Tibial artery (tissue), 4 donors: ENCODE results near the gene CWC15.
A peak's percentile ranks its signal among the peaks of the same experiment; 100 is the strongest.

ENCODE experiments used
- DNase-seq, 2 donors: peaks; one replicate each; pipeline ENCODE4 v3.0.0-alpha.2; 2019
- H3K27ac ChIP-seq, 2 donors: fragments of 200-600 bp; sonication (generic) in 1 of 2; 1 replicate in 1 of 2; 2 replicates in 1 of 2; pipeline ENCODE4 v1.5.1; 2018 to 2019; ENCODE audit warnings: mild to moderate bottlenecking in 1 of 2
- H3K27me3 ChIP-seq, 2 donors: fragments of 200-600 bp; sonication (generic) in 1 of 2; one replicate each; pipeline versions ENCODE4 v1.5.1 to v1.6.0; 2016 to 2019
- H3K36me3 ChIP-seq, 3 donors: fragments of 200-600 bp; sonication (generic) in 2 of 3; one replicate each; pipeline ENCODE4 v1.5.1; 2016 to 2019; ENCODE audit warnings: mild to moderate bottlenecking in 2 of 3
- H3K4me1 ChIP-seq, 4 donors: fragments of 200-600 bp; sonication (generic) in 2 of 4; 1 replicate in 3 of 4; 2 replicates in 1 of 4; pipeline ENCODE4 v1.5.1; 2016 to 2019
- H3K4me3 ChIP-seq, 2 donors: fragments of 200-600 bp; sonication (generic) in 1 of 2; 1 replicate in 1 of 2; 2 replicates in 1 of 2; pipeline ENCODE4 v1.5.1; 2018 to 2019; ENCODE audit warnings: mild to moderate bottlenecking in 2 of 2
- H3K9me3 ChIP-seq, 3 donors: fragments of 200-600 bp; sonication (generic) in 1 of 3; one replicate each; pipeline ENCODE4 v1.5.1; 2016 to 2019
- CTCF ChIP-seq, 2 experiments: fragments of 200-600 bp in 1 of 2; fragments of 450-650 bp in 1 of 2; IDR thresholded peaks; one replicate each; pipeline ENCODE4 v1.5.1; 2017 to 2019; ENCODE audit warnings: antibody characterized with exemption in 2 of 2, mild to moderate bottlenecking in 1 of 2, moderate library complexity in 1 of 2
- intact Hi-C: fragments of 100-400 bp; cut with DNase I; formaldehyde crosslinking; loops from one replicate; pipeline ENCODE4 v1.15.0; 2023; ENCODE audit warnings: low total_unique reads

CWC15 gene

DNA sequence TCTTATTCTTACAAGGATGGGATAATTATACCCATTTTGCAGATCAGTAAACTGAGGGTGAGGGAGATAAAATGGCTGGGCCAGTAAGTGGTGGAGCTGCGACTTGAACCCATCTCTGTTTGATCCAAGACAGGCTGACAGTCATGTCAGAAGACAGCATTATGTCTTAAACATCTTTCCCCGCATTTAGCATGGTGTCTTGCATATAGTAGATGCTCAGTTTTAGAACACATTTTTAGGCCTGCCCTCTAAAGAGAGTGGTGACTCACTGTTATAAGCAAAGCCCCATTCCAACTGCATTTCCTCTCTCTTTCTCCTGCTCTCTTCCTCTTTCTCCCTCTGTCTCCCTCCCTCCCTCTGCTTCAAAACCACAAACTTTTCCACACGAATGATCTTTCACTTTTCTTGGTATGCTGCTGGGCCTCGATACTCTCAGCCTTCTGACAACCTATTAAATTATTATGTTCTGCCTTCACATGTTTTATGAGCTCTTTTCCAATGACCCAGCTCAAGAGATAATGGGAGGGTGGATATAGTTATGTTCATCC is 25.2 kb downstream of the CWC15 start:
- DNase-seq: no peak
- no peaks in the 10 kb centered on the region for H3K9me3 ChIP-seq
- no peaks in the 10 kb centered on the region for H3K27me3 ChIP-seq
- no peak for TF ChIP-seq CTCF (IDR thresholded peaks at IDR 0.05)
- no peaks in the 10 kb centered on the region for H3K4me1 ChIP-seq
- intact Hi-C loops: no loop called here
- H3K36me3 ChIP-seq: no peaks in the 10 kb centered on the region
- H3K27ac ChIP-seq: no peak overlapping the region
- H3K4me3 ChIP-seq: no peak overlapping the region

GRCh38 chr11:94946812-94947211 is 26.5 kb downstream of the CWC15 start:
- no peaks in the 10 kb centered on the region for H3K4me1 ChIP-seq
- TF ChIP-seq CTCF (IDR thresholded peaks at IDR 0.05): no peak
- DNase-seq: no peak
- no peaks in the 10 kb centered on the region for H3K27me3 ChIP-seq
- no peaks in the 10 kb centered on the region for H3K36me3 ChIP-seq
- intact Hi-C loops: no loop called here
- no peak overlapping the region for H3K4me3 ChIP-seq
- H3K9me3 ChIP-seq: no peaks in the 10 kb centered on the region
- H3K27ac ChIP-seq: no peak overlapping the region

DNA sequence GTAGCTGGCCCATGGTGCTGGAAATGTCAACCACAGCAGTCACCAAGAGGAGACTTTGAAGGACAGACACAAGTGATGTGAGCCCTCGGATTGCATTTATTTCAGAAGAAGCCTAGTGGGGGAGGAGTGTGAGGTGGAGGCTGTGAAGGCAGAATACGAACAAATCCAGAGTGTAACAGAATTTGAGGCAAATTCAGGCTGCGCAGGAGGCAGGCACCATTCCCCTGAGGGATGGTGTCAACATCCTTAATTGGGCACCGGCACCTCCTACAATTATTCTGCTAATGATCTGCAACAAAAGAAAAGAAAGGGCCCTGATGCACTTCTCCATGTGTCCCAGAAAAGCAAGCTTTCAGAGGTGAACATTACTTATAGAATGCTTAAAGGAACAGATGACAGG is 32.2 kb downstream of the CWC15 start:
- intact Hi-C loops: no loop called here
- Histone ChIP-seq H3K4me3 (no peak overlapping the region), H3K36me3 (no peaks in the 10 kb centered on the region), H3K9me3 (no peaks in the 10 kb centered on the region), H3K27me3 (no peaks in the 10 kb centered on the region), H3K4me1 (peaks cover 0 to 16% (median 10%) of the 10 kb centered on the region in 4 donors), H3K27ac (no peak overlapping the region)
- DNase-seq: no peak
- no peak for TF ChIP-seq CTCF (IDR thresholded peaks at IDR 0.05)

DNA sequence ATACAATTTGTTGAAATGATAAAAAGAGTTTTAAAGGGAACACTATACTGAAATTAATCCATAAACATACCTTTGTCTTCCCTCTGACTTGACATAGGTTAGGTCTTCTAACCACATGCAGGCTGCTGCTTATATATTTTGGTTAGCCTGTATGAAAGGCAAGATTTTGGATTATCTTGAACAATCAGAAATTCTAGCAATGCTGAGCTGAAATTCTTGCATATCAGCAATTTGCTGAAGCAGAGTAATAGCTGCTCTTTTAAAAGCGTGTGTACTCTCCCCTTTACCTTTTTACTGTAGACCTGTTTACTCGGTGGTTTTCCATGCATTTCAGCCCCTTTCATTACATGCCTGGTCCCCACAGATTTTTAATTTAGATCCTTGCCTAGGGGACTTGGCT is 34.0 kb downstream of the CWC15 start:
- no peak for DNase-seq
- no peak overlapping the region for H3K27ac ChIP-seq
- intact Hi-C loops: no loop called here

GRCh38 chr11:94938095-94939055 is 35.0 kb downstream of the CWC15 start:
- H3K4me1 ChIP-seq: peaks cover 0 to 22% (median 12%) of the 10 kb centered on the region in 4 donors
- no peaks in the 10 kb centered on the region for H3K9me3 ChIP-seq
- H3K27me3 ChIP-seq: no peaks in the 10 kb centered on the region
- DNase-seq: peak; percentile 60 to 77
- no peaks in the 10 kb centered on the region for H3K36me3 ChIP-seq
- no peak for TF ChIP-seq CTCF (IDR thresholded peaks at IDR 0.05)
- intact Hi-C loops: no loop called here
- peak overlapping the region in 1 of 2 donors; percentile 32 for H3K27ac ChIP-seq
- H3K4me3 ChIP-seq: no peak overlapping the region

More for the DNA sequence above, 34.0 kb downstream of the CWC15 start:
- Histone ChIP-seq H3K9me3 (no peaks in the 10 kb centered on the region), H3K4me3 (no peak overlapping the region), H3K27me3 (no peaks in the 10 kb centered on the region), H3K4me1 (peaks cover 0 to 16% (median 10%) of the 10 kb centered on the region in 4 donors), H3K36me3 (no peaks in the 10 kb centered on the region)
- TF ChIP-seq CTCF (IDR thresholded peaks at IDR 0.05): no peak
